Parathyroid adenoma (tissue), 2 donors: Measurements from ENCODE around the gene KRT31.
"Not testable (repeated sequence)": the region's sequence is repeated elsewhere in the genome, so short reads cannot be mapped to it uniquely, and the experiment has no call there.

ENCODE experiments used
- H2AFZ ChIP-seq: fragments of 300-600 bp; sonication (generic); one replicate; pipeline ENCODE4 v1.7.0; 2017; ENCODE audit warnings: antibody characterized with exemption, mild to moderate bottlenecking
- H3K27ac ChIP-seq: fragments of 300-600 bp; sonication (generic); one replicate; pipeline ENCODE4 v1.7.0; 2017
- H3K27me3 ChIP-seq: fragments of 300-600 bp; sonication (generic); one replicate; pipeline ENCODE4 v1.7.0; 2017; ENCODE audit warnings: low read length; ENCODE audit not compliant: control insufficient read depth, insufficient read depth
- H3K36me3 ChIP-seq: fragments of 300-600 bp; sonication (generic); one replicate; pipeline ENCODE4 v1.7.0; 2017; ENCODE audit warnings: low read length; ENCODE audit not compliant: control insufficient read depth, insufficient read depth
- H3K4me1 ChIP-seq: fragments of 300-600 bp; sonication (generic); one replicate; pipeline ENCODE4 v1.7.0; 2017; ENCODE audit warnings: control low read depth
- H3K4me2 ChIP-seq: fragments of 300-600 bp; sonication (generic); one replicate; pipeline ENCODE4 v1.7.0; 2017; ENCODE audit warnings: low read length
- H3K4me3 ChIP-seq: fragments of 300-600 bp; sonication (generic); one replicate; pipeline ENCODE4 v1.7.0; 2017; ENCODE audit warnings: low read depth, low read length
- H3K79me2 ChIP-seq: fragments of 300-600 bp; sonication (generic); one replicate; pipeline ENCODE4 v1.7.0; 2017; ENCODE audit warnings: control low read depth
- H3K9ac ChIP-seq: fragments of 300-600 bp; sonication (generic); one replicate; pipeline ENCODE4 v1.7.0; 2017; ENCODE audit warnings: mild to moderate bottlenecking
- H3K9me3 ChIP-seq: fragments of 300-600 bp; sonication (generic); one replicate; pipeline ENCODE4 v1.7.0; 2017; ENCODE audit warnings: low read length; ENCODE audit not compliant: control insufficient read depth
- TF ChIP-seq, protein P1 (sequence below): fragments of 300-600 bp; sonication (generic); IDR thresholded peaks from one replicate; pipeline ENCODE4 v1.7.0; 2017; ENCODE audit warnings: antibody characterized with exemption, mild to moderate bottlenecking
- donor health status: primary hyperparathyroidism.

KRT31 gene

DNA sequence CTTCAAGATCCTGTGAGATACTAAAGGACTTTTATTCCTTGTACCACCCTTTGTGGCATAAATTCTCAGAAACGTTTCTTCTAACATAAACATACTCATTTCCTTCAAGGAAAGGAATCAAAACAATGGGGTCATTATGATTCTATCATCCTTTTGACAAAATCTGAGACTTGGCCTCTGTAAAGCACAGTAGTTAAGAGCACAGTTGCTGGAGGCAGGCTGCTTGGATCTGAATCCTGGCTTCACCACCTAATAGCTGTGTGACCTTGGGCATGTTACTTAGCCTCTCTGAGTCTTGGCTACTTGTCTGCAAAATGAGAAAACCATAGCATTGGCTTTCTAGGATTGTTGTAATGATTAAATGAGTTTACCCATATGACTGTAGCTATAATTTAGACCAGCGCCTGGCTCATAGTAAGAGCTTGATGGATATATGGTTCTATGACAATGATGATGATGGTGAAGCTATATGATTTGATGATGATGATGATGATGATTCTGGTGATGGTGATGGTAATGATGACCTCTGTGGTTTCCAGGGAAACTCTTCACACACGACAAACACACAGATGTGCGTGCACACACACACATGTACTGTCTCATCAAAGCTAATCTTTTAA, 6.1 kb upstream of the KRT31 start:
- H3K4me3 ChIP-seq = no peak overlapping the region
- no peak overlapping the region for H3K4me2 ChIP-seq
- H3K27me3 ChIP-seq = no peaks in the 10 kb centered on the region
- H3K79me2 ChIP-seq = no peaks in the 10 kb centered on the region
- TF ChIP-seq, protein P1, sequence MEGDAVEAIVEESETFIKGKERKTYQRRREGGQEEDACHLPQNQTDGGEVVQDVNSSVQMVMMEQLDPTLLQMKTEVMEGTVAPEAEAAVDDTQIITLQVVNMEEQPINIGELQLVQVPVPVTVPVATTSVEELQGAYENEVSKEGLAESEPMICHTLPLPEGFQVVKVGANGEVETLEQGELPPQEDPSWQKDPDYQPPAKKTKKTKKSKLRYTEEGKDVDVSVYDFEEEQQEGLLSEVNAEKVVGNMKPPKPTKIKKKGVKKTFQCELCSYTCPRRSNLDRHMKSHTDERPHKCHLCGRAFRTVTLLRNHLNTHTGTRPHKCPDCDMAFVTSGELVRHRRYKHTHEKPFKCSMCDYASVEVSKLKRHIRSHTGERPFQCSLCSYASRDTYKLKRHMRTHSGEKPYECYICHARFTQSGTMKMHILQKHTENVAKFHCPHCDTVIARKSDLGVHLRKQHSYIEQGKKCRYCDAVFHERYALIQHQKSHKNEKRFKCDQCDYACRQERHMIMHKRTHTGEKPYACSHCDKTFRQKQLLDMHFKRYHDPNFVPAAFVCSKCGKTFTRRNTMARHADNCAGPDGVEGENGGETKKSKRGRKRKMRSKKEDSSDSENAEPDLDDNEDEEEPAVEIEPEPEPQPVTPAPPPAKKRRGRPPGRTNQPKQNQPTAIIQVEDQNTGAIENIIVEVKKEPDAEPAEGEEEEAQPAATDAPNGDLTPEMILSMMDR = no peak
- no peak overlapping the region for H3K27ac ChIP-seq
- no peak overlapping the region for H3K9ac ChIP-seq
- no peaks in the 10 kb centered on the region for H3K36me3 ChIP-seq
- no peaks in the 10 kb centered on the region for H3K4me1 ChIP-seq
- H3K9me3 ChIP-seq = no peaks in the 10 kb centered on the region
- H2AFZ ChIP-seq = no peak overlapping the region

DNA sequence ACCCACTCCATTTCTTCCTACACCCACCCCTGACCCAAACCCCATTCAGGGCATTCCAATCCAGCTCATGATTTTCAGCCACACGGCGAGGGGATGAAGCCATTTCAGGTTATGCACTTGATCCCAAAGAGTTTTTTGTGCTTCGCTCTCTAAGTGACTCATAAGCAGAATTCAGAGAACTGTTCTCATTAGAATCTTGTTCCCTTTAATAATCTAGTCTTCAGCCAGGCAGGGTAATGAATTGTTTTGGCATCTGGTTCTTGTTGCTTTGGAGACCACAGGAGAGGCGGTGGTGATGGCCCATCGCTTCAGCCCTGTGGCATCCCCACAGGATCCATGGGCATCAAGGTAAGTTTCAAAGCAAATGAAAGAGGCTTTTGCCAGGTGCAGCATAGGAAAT, 4.8 kb upstream of the KRT31 start:
- H3K9ac ChIP-seq = no peak overlapping the region
- no peaks in the 10 kb centered on the region for H3K27me3 ChIP-seq
- H3K79me2 ChIP-seq = no peaks in the 10 kb centered on the region
- H3K4me2 ChIP-seq = no peak overlapping the region
- H3K27ac ChIP-seq = no peak overlapping the region
- TF ChIP-seq, protein P1 = no peak
- no peaks in the 10 kb centered on the region for H3K36me3 ChIP-seq
- no peaks in the 10 kb centered on the region for H3K4me1 ChIP-seq
- H3K9me3 ChIP-seq = no peaks in the 10 kb centered on the region
- no peak overlapping the region for H2AFZ ChIP-seq
- H3K4me3 ChIP-seq = no peak overlapping the region

DNA sequence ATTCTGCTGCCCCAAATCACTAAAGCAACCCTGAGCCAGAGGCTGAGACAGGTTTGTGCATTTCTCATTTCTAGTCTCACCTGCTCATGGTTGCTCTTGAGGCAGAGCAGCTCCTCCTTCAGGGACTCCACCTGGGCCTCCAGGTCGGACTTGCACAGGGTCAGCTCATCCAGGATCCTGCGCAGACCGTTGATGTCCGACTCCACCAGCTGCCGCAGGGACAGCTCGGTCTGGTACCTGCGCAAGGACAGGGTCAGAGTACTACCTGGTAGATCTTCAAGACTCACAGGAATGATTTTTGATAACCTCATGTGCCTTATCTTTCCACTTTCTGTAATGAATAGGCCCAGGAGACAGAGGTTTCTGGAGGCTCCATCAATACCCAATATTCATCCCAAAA, 1.1 kb downstream of the KRT31 start:
- Histone ChIP-seq H3K79me2 (no peaks in the 10 kb centered on the region), H3K4me2 (no peak overlapping the region), H3K27me3 (no peaks in the 10 kb centered on the region), H3K27ac (no peak overlapping the region), H3K9me3 (no peaks in the 10 kb centered on the region), H3K4me1 (no peaks in the 10 kb centered on the region), H3K4me3 (no peak overlapping the region), H2AFZ (no peak overlapping the region), H3K9ac (no peak overlapping the region), H3K36me3 (no peaks in the 10 kb centered on the region)
- TF ChIP-seq, protein P1 = no peak

DNA sequence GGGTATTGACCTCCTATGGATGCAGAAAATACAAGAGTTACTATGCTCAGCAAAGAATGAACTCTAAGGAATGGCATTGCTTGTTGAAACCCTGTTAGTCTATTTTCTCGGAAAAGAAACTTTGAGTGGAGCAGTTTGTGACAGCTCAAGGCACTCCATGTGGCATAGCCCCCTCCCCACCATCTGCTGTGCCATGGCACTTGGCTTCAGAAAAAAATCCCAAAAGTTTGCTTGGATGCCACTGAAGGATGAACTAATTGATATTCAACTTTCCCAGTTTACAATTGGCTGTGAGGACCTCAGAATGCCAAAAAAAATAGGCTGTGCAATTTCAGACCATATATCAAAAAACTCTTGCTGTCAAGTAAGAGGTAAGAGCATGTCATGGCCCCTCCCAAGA, 1.8 kb downstream of the KRT31 start:
- no peaks in the 10 kb centered on the region for H3K79me2 ChIP-seq
- no peak overlapping the region for H3K27ac ChIP-seq
- no peak overlapping the region for H3K4me2 ChIP-seq
- TF ChIP-seq, protein P1 = no peak
- H2AFZ ChIP-seq = no peak overlapping the region
- H3K4me3 ChIP-seq = no peak overlapping the region
- H3K9ac ChIP-seq = no peak overlapping the region
- H3K9me3 ChIP-seq = no peaks in the 10 kb centered on the region
- no peaks in the 10 kb centered on the region for H3K4me1 ChIP-seq
- no peaks in the 10 kb centered on the region for H3K27me3 ChIP-seq
- H3K36me3 ChIP-seq = no peaks in the 10 kb centered on the region

DNA sequence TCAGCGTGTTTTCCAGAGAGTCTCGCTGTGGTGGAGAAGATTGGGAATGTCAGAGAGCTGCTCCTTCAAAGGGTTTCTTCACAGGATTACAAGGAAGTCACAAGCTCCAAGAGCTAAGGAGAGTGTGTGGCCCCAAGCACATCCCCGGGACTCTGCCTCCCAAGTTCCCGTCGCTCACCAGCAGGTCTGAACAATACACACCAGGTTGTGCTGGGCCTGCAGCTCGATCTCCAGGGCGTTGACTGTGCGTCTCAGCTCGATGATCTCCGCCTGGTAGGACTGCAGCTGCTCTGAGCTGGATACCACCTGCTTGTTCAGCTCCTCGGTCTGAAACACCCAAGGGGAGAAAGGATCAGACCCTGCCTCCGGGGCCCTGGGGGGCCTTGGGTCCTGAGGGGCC, 2.4 kb downstream of the KRT31 start:
- H3K9me3 ChIP-seq, H3K9ac ChIP-seq, H3K4me2 ChIP-seq, H3K79me2 ChIP-seq, H3K4me3 ChIP-seq, H3K27ac ChIP-seq, H3K4me1 ChIP-seq, H2AFZ ChIP-seq, H3K27me3 ChIP-seq, H3K36me3 ChIP-seq: not testable (repeated sequence)
